Esophagus mucosa (tissue), 1 donor: ENCODE data around the gene QSER1. TPM values are rescaled to one million over a fixed set of nuclear protein-coding genes. Genes with fewer than 3 reads are reported as not detected.
"Not testable (repeated sequence)": the region's sequence is repeated elsewhere in the genome, so short reads cannot be mapped to it uniquely, and the experiment has no call there.

Experiments used
- ATAC-seq: fragments of 200-7000 bp; cut with Tn5 transposase; one replicate; pipeline ENCODE4 v1.9.1; 2020
- total RNA-seq: library from RNA; stranded (reverse); gene quantifications from one replicate; pipeline ENCODE4 v1.2.4, GENCODE V29; 2023
- donor health status: DM: yes; HTN: yes; CAD: no.

Gene QSER1
- total RNA-seq, 1 donor from 2014 or later = 28.3 TPM

DNA sequence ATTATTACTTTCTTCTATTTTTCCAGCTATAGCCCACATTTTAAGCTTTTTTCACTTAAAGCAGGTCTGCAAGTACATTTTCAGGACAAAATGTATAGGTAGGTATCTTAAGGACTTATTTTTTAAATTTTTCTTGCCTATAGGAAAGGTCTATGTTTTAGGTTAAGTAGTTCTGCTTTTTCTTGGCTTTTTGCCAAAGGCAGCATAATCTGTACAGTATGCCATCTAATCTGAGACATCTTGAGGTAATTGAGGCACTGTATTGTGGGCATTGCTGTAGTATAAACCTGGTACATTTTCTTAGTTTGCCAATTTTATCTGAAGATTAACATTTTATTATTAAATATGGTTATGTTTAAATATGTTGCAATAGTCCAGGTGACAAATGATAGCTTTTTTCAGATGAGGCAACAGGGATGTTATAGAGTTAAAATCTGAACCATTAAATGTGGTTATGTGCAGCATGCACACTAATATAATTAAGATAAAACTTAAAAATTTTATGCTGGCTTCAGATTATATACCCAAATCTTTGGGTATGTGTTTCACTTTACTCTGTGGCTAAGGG, 42.9 kb downstream of the QSER1 start:
- no peak for ATAC-seq

DNA sequence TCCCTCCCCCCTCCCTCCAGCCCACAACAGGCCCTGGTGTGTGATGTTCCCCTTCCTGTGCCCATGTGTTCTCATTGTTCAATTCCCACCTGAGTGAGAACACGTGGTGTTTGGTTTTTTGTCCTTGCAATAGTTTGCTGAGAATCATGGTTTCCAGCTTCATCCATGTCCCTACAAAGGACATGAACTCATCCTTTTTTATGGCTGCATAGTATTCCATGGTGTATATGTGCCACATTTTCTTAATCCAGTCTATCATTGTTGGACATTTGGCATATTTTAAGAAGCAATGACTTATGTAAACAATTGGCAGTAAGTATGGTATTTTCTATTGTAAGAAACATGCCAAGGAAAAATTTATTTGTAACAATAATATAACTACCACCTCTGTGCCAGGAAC, 43.6 kb downstream of the QSER1 start:
- ATAC-seq = not testable (repeated sequence)

DNA sequence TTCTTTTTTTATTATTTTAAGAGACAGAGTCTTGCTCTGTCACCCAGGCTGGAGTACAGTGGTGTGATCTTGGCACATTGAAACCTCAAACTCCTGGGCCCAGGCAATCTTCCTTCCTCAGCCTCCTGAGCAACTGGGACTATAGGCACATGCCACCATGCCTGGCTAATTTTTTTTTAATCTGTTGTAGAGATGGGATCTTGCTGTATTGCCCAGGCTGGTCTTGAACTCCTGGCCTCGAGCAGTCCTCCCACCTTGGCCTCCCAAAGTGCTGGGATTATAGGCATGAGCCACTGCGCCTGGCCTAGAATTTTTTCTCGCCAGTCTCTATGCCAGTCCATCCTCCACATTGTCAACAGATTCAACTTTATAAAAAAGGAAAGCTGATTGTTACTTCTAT, 44.7 kb downstream of the QSER1 start:
- ATAC-seq = not testable (repeated sequence)

DNA sequence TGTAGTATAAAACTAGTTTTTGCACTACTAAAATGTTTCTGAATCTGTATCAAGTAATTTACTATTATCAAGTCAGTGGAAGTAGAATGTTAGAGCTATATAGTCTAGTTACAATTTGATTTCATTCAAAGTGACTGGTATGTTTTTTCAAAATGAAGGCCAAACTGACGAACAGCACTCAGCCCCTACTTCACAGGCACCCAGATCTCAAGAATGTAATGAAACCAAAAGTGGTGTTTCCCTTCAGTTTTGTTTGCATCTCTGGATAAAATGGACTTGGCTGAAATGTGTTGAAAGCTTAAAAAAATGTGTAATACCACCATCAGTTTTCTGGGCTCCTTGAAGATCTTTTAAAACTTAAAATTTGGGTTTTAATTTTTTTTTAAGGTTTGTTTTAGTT, 46.4 kb downstream of the QSER1 start:
- no peak for ATAC-seq

DNA sequence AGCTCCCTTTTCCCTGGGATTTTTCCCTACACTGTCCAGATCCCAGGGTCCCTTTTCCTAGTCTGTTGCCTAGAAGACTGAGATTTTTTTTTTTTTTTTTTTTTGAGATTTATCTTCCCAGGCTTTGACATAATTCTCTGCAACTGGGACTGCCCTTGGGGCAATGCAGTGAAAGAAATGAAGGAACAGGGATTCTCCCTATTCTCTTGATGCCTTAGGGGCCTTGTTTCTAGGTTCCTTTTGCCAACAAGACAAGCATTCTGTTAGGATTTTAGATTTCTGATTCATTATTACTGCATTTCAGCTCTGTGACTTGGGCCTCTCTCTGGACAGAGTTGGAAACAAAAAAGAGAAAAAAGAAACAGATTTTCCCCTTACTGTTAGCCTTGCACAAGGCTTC, 47.3 kb downstream of the QSER1 start:
- ATAC-seq = no peak

DNA sequence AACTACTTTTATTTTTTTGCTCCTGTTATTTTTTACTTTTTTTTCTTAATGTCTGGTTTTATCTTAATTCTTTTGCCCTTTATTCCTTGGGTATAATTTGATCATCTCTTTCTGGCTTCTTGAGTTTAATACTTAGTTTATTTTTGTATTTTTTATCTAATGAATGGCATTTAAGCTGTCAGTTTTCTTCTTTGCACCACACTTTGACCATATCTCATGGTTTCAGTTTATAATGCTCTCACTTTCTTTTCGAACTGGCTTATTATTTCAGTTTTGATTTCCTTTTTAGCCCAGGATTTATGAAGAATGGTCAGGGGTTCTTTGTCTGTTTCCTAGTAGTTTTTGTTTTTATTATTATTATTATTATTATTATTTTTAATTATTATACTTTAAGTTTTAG, 48.3 kb downstream of the QSER1 start:
- no peak for ATAC-seq

DNA sequence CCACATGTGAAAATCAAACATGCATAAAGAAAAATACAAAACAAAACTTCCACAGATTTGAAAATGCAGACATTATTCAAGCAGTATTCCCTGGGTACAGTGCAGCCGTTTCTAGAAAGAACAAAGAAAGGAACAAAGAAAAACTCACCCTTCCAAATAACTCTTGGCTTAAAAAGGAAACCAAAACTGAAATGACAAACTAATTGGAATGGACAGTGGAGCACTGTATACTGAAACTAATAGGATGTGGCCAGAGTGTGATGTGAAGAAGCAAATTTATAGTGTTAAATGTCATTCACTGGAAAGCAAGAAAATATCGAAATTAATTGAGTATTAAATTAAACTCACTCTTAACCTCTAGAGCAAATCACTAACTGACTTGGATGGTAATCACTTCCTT, 55.4 kb downstream of the QSER1 start:
- ATAC-seq = no peak

DNA sequence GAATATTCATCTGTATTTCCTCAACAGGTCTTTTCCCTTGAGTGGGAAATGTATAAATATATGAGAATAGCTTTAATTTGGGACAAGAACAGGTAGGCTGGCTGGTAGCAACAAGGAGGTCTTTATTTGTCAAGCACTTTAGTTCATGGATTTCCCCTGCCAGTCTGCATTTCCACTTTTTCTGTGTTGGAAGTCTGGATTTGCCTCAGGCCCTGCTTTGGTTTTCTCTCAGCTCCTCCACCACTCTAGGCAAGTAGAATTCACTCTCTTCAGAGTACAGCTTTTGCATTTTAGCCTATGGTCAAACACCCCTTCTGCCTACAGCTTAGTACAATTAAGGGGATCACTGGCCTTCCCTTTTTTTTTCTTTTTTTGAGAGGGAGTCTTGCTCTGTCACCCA, 57.1 kb downstream of the QSER1 start:
- no peak for ATAC-seq

DNA sequence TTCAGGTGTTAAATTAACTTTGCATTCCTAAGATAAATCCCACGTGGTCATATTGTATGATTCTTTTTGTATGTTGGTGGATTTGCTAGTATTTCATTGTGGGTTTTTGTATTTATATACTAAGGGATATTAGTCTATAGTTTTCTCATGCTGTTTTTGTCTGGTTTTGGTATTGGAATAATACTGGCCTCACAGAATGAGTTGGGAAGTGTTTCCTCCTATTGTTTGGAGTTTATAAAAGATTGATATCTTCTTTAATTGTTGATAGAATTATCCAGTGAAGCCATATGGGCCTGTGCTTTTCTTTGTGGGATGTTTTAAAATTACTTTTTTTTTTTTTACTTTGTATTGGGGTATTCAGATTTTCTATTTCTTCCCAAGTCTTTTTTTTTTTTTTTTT, 59.8 kb downstream of the QSER1 start:
- no peak for ATAC-seq

DNA sequence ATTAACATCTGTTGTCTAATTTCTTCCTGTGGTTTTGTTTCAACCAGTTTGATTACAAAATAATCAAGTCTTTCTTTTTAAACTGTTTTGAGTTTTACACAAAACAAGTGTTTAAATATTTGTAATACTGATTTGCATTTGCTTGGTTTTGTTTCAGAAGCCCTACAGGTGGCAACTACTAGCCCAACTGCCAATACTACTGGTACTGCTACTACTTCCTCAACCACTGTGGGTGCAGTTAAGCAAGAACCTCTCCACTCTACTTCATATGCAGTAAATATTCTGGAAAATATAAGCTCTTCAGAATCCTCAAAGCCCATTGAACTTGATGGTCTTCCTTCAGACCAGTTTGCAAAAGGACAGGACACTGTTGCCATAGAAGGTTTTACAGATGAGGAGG, 61.1 kb downstream of the QSER1 start:
- no peak for ATAC-seq

DNA sequence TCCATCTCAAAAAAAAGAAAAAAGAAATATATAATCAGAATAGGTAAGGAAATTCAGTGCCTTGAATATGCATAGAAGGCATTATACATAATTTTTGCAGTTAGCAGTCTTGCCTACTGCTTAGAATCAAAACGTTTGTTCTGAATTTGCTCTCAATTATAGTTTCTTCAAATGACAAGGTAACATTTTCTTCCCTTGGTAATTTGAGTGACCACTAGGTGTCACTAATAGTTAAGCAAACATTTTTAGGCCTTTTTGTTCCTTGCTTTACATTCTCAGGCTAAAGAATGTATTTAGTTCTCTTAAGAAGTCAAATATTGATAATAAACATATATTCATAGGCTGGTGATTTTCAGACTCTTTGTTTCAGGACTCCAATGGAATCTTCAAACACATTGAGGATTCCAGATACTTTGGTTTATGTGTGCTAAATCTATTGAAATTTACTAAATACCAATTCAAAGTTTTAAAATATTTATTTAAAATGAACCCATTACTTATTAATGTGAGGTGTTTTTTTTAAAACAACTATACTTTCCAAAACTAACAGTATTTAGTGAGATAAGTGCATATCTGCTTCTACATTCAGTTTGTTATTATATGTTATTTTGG, 68.0 kb downstream of the QSER1 start:
- peak; percentile 50 for ATAC-seq

DNA sequence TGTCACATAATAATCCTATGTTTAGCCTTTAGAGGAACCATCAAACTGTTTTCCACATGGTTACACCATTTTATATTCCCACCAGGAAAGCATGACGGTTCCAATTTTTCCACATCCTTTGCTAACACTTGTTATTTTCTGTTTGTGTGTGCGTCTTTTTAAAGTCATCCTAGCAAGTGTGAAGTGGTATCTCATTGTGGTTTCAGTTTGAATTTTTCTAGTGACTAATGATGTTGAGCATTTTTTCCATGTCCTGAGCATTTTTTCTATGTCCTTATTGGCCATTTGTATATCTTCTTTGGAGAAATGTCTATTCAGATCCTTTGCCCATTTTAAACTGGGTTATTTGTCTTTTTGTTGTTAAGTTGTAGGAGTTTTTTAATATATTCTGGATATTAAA, 69.4 kb downstream of the QSER1 start:
- ATAC-seq = no peak

DNA sequence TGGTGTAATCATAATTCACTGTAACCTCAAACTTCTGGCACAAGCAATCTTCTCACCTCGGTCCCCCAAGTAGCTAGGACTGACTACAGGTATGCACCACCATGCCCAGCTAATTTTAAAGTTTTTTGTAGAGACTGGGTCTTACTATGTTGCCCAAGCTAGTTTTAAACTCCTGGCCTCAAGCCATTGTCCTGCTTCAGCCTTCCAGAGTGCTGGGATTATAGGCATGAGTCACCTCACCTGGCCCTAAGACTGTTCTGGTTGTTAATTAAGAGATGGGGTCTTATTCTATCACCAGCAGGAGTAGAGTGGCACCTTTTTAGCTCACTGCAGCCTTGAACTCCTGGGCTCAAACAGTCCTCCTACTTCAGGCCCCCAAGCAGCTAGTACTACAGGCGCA, 71.1 kb downstream of the QSER1 start:
- ATAC-seq = peak; percentile 17

DNA sequence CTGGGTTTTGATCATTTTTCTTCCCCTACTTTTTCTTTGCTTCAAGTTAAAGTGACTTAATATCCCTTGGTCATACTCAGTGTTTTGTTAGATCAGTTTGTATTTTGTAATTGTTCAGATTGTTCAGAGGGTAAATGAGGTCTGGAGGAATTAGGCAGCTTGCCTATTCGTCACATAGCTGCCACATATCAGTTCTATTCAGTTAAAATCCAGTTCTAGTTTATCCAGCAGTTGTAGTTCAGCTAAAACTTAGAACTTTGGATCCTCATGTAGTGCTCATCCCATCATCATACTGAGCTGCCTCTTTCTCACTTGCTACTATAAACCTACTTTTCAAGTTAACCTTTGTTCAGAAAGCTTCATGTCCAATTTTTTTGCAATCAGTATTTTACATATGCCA, 75.9 kb downstream of the QSER1 start:
- ATAC-seq = no peak

DNA sequence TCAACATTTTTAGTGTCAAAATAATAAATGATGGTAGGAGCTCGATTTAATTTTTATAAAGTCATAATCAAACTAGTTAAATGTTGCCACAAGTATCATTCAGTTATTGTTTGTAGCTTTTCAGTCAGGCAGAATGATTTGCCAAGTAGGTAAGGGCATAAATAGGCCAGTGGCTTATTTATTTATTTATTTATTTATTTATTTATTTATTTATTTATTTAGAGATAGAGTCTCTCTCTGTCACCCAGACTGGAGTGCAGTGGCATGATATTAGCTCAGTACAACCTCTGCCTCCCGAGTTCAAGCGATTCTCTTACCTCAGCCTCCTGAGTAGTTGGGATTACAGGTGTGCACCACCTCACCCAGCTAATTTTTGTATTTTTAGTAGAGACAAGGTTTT, 79.6 kb downstream of the QSER1 start:
- ATAC-seq = not testable (repeated sequence)

DNA sequence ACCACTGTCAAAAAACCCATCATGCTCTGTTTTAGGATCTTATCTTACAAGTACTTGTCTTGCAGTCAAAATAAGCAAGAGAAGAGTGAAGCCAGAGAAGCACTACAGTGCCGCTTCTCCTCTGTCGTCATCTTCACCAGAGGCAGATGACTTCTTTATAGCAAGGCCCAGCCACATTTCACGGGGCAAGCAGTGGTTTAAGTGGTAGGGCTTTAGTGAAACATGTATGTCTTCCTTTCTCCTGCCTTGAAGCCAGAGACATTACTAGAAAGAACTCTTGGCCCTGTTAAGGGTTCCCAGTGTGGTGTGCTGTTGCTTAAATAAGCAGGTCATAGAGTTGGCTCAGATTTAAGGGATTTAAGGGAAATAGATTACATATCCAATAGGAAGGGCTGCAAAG, 80.2 kb downstream of the QSER1 start:
- ATAC-seq = no peak

DNA sequence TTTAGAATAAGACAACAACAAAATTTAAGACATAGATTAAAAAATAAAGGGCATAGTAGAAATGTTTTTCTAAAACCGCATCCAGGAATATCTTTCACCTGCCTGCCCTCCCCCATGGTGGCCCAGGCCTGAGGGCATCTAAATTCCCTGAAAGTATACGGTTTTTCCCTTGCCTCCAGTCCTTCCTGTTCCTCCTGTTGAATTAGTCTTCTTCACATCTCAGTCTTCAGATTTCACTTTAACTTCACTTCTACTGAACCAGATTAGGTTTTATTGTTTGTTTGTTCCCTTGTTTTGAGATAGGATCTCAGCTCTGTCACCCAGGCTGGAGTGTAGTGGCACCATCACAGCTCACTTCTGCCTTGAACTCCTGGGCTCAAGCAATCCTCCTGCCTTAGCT, 90.0 kb downstream of the QSER1 start:
- ATAC-seq = no peak

DNA sequence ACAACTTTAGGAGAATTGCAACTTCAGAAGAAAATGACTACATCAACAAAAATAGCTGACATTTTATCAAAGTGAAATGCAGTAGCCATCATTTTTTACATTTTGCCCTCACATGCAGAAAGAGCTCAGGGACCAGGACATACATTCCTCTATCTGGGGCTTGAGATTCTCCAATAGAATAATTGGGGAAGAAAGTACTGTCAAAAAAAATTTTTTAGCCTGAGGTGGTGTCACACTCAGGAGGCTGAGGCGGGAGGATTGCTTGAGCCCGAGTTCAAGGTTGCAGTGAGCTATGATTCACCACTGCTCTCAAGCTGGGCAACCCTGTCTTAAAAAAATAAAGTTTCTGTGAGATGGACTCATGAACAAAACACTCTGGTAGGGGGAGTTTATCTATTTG, 90.9 kb downstream of the QSER1 start:
- no peak for ATAC-seq

DNA sequence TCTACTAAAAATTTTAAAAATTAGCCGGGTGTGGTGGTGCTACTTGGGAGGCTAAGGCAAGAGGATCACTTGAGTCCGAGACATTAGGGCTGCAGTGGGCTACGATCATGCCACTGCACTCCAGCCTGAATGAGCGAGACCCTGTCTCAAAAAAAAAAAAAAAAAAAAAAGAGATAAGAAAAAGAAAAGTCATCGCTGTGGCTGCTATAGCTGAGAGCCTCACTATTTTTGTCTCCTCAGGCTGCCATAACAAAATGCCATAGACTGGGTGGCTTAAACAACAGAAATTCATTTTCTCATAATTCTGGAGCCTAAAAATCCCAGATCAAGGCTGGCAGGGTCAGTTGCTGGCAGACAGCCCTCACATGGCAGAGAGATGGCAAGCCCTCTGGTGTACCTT, 93.0 kb downstream of the QSER1 start:
- ATAC-seq = no peak

DNA sequence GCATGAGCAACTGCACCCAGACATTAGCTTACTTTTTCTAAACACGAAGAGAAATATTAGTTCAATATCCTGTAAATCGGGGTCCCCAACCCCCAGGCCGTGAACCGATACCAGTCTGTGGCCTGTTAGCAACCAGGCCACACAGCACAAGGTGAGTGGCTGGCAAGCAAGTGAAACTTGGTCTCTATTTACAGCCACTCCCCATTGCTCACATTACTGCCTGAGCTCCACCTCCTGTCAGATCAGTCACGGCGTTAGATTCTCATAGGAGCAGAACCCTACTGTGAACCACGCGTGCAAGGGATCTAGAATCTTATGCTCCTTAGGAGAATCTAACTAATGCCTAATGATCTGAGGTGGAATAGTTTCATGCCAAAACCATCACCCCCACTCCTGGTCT, 95.2 kb downstream of the QSER1 start:
- ATAC-seq = no peak

DNA sequence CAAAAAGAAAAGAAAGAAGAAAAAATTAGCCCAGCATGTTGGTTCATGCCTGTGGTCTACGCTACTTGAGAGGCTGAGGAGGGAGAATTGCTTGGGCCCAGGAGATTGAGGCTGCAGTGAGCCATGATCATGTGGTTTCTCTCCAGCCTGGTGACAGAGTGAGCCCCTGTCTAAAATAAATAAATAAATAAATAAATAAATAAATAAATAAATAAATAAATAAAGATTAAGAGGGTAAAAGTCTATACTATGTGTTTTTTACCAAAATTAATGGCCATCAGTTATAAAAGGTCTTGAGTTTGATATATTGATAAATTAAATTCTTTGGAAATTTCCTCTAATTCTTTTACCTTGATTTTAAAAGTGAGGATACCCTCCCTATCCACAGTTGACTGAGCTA, 97.9 kb downstream of the QSER1 start:
- no peak for ATAC-seq

DNA sequence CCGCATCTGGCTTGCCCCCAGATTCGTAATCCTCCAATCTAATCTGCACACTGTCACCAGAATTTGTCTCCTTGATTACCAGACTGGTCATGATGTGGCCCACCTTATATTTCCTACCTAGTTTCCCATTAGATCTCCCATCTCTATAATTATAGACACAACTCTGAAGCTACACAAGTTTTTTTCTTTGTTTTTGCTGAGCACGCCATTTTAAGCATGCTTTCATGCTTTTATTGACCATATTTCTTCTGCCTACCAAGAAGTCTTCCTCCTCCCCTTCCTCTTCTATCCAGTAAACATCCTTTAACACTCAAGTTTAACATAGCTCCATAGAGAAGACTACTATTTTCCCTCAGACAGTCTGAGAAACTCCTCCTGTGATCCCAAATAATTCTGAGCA, 98.8 kb downstream of the QSER1 start:
- no peak for ATAC-seq

DNA sequence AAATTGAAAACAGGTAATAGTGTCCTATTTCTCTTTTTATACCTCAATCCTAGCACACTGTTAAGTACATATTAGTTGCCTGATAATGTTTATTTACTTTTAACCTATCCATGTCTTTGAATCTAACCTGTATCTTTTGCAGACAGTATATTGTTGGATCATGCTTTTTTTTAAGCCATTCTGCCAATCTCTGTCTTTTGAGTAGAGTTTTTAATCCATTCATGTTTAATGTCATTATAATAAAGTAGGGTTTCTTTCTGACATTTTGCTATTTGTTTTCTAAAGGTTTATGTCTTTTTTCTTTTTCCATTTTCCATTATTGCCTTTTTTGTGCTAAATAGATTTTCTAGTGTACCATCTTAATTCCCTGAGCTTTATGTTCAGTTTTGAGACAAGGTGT, 99.3 kb downstream of the QSER1 start:
- ATAC-seq = no peak

DNA sequence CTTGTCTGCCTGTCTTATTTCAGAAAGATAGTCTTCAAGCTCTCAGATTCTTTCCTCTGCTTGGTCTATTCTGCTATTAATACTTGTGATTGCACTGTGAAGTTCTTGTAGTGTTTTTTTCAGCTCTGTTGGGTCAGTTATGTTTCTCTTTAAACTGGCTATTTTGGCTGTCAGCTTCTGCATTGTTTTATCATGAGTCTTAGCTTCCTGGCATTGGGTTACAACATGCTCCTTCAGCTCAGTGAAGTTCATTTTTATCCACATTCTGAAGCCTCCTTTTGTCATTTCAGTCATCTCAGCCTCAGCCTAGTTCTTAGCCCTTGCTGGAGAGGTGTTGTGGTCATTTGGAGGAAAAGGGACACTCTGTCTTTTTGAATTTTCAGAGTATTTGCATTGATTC, 107.6 kb downstream of the QSER1 start:
- ATAC-seq = no peak

DNA sequence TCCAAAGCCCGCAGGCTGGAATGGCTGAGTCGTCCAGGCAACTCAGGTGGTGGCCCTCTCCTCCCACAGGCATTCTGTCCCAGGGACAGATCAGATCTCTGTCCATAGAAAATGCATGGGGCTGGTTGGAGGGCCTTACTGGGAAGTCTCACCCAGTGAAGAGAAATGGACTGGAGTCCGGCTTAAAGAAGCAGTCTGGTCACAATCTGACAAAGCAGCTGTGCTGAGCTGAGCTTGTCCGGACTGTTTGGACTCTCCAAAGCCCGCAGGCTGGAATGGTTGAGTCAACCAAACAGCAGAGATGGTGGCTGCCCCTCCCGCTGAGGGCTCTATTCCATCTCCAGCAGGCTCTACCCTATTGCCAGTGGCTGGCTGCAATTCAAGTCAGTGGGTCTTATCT, 108.7 kb downstream of the QSER1 start:
- no peak for ATAC-seq
